Measurements from ENCODE around the gene ERF.

ERF gene

DNA sequence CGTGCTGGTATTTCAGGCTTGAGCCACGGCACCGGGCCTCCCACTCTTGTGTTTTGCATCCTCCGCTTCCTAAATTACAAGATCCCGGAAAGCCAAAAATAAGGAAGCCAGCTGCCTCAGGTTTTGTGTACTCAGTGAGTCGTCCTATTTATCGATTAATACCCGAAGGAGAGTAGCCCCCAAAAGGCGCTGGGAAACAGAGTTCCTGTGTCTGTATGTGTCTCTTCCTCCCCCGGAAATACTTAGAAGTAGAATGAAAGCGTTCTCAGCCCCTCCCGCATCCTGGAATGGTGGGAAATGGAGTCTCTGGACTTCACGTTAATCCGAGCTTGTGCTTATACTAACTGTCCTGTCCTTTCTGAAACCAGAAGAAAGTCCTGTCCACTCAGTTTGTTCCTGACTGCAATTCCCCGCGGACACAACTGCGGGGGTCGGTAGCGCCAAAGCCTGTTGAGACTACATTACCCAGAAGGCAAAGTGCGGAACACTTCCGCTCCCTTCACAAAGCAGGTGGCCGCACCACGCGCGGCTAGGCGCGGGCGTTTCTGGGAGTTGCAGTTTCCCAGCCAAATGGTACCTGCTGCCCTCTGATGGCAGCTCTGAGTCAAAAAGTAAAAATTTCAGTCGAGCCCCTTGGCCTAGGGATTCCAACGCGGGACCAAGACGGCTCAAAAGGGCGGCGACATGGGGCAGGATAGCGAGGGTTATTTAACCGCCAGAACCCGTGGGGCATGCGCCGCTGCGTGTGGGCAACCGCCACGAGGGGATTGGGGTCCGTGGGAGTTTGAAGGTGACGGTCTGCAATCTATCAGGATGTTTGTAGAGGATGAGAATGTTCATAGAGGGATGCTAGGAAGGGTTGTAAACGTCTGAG, 10.3 kb downstream of the ERF start:
- peak; percentile 98 for FAIRE-seq
- peak; percentile 68 for DNase-seq (ENCODE audit: extremely low spot score, insufficient read length, low read depth)

DNA sequence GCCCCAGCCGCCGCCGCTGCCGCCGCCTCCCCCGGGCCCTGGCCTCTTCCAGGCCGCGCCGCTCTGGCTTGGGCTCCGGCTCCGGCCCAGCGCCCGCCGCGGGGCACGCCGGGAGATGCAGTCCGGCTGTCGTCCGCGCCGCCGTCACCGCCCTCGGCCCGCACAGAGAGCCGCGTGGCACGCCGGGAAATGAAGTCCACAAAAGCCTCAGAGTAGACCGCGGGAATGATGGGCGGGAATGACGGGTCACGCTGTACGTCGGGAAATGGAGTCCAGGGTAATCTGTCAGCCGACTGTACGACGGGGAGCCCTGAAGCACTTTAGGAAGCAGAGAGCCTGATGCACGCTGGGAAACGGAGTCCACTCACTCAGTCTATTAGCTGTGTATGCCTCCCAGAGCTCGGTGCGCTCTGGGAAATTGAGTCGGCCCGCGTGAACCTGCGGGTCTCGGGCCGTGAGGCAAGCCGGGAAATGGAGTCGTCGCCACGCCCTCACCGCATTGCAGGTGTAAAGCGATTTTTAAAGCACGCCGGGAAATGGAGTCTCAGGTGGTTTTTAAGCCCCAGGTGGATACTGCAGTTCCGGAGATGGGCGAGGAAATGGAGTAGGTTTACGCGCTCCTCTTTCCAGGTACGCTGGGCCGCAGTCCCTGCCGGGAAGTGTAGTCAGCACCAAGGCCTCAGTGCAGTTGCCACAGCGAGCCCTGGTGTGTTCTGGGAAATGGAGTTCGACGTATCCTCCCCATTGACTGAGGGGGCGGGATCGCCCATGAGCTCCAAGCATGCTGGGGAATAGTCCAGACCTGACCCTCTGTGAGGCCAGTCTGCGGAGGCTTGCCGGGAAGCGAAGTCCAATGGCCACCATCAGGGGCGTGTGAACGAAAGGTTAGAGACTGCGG, 12.2 kb downstream of the ERF start, which contains the start of gene GSK3A:
Gene GSK3A, minus strand, starts transcription at position 91 of the 898 bp plus-strand sequence. CDS start 137 bp downstream, outside the sequence.
- FAIRE-seq (peak; percentile 99), DNase-seq (ENCODE audit: extremely low spot score, insufficient read length, low read depth) (peak; percentile 81)

DNA sequence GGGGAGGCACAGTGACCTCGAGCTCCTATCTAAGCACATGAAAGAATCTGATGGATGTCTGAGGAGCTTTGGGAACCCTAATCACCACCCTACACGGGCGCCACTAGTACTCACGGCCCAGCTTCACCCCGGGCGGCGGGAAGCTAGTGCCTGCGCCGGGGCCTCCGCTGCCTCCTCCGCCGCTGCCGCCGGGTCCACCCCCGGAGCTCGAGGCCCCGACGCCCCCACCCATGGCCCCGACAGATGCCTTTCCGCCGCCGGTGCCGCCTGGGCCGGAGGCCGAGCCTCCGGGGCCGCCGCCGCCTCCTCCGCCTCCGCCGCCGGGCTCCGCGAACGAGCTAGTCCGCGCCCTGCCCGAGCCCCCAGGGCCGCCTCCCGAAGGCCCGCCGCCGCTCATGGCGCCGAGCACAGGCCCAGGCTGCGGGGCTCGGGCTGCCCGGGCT, 12.8 kb downstream of the ERF start:
- FAIRE-seq (no peak), DNase-seq (ENCODE audit: extremely low spot score, insufficient read length, low read depth) (no peak)

DNA sequence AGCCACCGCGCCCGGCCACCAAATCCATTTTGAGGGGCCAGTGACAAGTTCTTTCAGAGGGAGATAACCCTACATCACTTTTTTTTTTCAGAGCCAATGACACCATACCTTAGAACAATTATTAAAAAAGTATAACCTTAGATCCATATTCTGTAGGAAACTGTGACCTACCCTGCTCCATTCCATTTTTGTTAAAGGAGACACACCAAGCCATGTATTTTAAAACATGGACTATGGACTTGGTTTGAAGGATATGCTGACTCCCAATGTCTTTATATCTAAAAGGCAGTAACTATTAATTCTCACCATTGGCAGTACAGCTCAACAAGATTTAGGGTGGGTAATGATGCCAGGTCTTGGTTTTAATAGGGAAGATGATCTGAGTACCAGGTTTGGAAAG, 13.6 kb downstream of the ERF start:
- DNase-seq (ENCODE audit: extremely low spot score, insufficient read length, low read depth), result no peak
- no peak for FAIRE-seq

DNA sequence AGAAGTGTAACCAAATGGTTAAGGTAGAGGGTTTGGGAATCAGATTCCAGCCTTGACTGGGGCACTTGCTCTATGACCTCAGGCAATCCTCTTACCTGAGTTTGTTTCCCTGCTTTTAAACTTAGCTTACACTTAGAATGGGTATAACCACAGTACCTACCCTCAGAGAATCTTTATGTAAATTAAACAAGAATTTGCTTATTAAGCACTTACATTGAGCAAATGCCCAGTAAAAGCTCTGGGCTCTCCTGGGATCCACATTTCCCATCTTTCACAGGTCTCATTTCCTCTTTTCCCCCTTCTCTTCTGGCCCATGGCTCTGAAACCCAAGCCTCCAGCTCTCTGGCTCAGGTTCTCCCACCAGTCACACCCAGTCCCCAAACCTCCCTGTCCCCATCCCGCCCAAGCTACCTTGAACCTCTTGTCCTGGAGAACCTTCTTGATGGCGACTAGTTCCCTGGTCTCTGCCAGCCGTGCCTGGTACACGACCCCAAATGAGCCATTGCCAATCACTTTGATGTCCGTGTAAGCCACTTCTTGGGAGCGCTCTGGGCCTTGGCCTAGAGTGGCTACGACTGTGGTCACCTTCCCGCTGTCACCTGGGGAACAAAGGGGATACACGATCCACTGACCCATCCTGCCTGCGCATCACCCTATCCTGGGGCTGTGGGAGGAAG, 15.2 kb downstream of the ERF start:
- DNase-seq (ENCODE audit: extremely low spot score, insufficient read length, low read depth) (no peak), FAIRE-seq (no peak)

DNA sequence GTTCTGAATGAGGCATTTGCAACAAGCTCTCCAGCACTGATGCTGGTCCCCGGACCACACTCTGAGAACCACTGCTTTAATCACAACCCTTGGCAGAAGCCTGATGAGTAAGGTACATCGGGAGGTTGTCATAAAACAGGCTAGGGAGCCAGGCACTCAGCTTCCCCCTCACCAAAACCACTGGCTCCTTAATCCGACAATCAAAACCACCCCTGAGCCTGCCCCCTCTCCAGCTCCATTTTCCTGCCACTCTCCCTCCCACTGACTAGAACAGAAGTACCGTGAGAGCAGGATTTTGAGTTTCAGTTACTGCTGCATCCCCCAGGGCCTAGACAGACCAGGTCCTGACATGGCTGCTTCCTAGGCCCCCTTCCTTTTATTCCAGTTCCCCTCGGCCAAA, 19.7 kb downstream of the ERF start:
- DNase-seq (ENCODE audit: extremely low spot score, insufficient read length, low read depth) (no peak), FAIRE-seq (no peak)

DNA sequence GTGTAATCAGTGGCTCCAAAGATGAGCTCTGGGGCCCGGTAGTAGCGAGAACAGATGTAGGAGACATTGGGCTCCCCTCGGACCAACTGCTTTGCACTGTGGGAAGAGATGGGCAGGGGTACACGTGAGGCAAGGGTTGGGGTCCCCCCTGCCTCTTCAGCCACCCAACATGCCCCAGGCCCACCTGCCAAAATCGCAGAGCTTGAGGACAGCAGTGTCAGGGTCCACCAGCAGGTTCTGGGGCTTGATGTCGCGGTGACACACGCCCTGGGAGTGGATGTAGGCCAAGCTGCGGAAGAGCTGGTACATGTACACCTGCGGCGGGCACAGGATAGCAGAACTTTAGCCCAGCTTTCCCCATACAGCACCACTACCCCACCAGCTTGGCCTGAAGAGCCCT, 20.6 kb downstream of the ERF start:
- DNase-seq (ENCODE audit: extremely low spot score, insufficient read length, low read depth) (no peak), FAIRE-seq (no peak)

DNA sequence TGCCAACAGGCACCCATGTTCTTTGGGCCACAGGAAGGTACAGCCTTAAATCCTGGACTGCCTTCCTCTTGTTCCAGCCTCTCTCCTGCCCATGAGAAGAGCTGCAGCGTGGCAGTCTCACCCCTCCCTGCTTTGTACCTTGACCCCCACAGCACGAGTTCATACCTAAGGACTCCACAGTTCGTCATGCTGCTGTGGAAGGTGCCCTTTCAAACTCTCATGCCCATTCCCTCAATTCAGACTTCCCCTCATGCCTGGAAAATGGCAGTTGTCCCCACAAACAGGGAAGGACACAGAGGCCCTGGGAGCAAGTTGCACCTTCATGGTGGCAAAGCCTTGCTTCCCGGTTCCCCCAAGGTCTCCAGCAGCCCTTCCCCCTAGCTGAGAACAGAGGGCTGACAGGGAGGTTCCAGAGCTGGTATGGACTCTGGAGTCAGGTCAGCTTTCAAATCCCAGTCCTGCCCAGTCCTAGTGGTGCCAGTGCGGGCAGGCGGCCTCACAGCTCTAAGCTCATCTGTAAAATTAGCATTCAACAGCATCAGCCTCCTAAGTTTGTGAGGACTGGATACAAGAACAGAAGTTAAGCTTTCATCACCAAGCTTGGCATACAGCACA, 21.1 kb downstream of the ERF start:
- FAIRE-seq (no peak), DNase-seq (ENCODE audit: extremely low spot score, insufficient read length, low read depth) (no peak)

DNA sequence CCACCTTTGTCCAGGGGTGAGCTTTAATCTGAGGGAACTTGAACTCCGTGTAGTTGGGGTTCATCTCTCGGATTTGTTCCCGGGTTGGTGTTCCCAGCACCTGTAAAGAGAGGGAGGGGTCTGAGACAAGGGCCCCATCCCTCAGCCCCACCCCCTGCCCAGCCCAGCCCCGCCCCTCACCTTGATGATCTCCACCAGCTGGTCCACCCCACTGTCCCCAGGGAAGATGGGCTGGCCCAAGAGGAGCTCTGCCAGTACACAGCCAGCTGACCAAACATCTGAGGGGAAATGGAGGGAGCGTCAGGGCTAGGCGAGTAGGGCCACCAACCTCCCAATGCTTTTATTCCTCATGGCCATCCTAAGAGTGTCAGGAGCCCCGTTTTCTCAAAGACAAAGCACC, 21.8 kb downstream of the ERF start:
- DNase-seq (ENCODE audit: extremely low spot score, insufficient read length, low read depth) (no peak), FAIRE-seq (no peak)

DNA sequence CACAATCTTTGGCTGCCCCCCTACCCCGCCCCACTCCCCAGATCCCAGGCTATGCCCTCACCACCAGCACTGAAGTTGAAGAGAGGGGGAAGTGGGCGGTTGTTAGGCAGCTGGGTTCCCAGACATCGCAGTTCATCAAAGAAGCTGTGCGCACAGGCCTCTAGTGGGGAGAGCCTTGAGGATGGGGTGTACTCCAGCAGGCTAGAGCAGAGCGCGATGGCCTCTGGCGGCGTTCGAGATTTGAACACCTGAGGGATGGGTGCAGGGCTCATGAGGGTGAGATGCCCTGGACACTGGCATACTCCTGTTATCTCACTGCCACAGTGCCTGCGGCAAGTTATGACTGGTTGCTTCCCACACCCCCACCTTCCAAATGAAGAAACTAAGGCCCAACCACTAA, 22.5 kb downstream of the ERF start:
- FAIRE-seq, result no peak
- DNase-seq (ENCODE audit: extremely low spot score, insufficient read length, low read depth), result no peak

DNA sequence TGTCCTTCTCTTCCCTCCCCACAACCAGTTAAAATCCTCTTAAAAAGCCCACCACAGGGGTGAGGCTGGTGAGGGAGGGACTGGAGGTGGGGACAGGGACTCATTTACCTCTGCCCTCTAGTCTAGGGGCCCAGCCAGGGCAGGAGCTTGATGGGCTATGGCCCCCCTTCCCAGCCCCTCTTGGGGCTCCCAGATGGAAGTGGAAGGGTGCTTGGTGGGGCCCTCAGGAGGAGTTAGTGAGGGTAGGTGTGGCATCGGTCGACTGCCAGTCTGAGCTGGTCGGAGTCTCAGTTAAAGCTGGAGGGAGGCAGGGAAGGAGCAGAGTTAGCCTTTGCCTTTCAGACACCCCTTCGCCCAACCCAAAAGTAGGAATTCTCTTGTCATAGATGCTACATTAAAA, 24.4 kb downstream of the ERF start:
- no peak for FAIRE-seq

DNA sequence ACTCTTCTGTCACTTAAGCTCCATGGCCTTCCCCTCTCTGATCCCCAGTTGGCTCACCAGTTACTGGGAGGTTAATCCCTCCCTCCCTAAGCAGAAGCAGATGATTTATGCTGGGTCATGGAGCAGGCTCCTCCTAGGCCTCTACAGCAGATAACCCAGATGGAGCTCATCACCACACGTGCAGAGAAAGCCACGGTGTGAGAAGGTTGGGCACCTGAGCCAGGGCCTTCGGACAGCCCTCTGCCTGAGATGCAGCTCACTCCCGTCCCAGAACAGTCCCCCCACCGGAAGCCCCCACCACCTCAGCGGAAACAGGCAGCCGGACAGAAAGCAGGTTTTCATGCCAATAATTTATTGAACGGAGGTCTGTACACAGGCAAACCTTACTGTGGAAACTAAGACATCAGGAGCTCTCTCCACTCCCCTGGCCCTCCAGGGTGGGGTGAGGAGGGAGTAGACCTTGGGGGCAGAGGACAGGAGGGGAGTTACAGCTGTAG, 25.0 kb downstream of the ERF start:
- no peak for FAIRE-seq
- no peak for DNase-seq (ENCODE audit: extremely low spot score, insufficient read length, low read depth)

More for the DNA sequence above, 24.4 kb downstream of the ERF start:
- no peak for DNase-seq (ENCODE audit: extremely low spot score, insufficient read length, low read depth)

DNA sequence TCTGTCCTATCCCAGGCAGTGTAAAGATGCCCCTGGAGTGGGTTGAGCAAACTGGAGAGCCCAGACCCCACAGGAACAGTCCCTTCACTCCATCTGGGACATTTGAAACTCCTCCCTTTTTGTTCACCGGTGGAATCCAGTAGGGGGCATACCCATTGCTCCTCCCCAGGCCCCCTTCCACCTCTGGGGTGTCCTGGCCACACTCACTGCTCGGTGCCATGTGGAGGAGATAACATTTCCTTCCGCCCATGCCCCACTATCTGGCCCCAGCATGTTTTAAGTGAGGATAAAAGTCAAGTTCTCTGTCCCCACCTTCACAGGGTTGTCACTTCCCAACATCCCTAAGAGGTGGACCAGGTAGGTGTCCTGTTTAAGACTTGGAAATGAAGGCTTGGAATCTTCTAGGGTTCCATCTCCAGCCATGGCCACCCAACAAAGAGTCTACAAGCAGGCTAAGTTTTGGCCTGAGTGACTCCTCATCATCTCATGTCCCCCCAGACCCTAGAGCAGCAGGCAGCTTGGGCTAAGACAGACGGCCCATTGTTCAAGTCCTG, 25.6 kb downstream of the ERF start:
- DNase-seq (ENCODE audit: extremely low spot score, insufficient read length, low read depth) (no peak), FAIRE-seq (no peak)

DNA sequence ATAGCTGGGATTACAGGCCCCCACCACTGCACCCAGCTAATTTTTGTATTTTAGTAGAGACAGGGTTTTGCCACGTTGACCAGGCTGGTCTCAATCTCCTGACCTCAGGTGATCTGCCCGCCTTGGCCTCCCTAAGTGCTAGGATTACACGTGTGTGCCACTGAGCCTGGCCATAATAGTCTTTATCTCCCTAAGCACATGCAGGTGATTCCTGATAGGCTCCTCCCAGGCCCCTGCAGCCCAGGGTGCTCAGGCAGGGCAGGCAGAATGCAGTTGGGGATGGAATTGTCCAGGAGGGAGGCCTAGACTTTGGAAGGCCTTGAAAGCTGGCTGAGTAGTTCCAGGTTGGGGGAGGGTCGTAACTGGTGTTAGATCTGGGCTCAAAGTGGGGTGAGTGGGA, 26.3 kb downstream of the ERF start:
- FAIRE-seq (no peak), DNase-seq (ENCODE audit: extremely low spot score, insufficient read length, low read depth) (no peak)

DNA sequence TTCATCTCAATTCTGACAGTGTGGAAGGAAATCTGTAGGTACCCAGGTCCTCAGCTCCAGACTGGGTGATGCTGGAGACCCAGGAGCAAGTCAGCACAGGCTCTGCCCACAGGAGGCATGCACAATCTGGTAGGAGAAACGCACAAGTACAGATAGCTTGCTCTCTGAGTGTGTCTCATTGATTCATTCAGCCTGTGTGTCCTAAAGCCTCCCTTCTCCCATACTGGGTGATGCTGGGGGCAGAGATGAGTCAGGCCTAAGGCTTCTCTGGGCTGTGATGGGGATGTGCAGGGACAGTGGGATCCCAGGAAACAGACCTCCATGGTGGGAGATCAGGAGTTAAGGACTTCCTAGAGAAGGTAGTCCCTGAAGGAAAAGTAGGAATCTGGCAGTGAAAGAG, 28.0 kb downstream of the ERF start:
- DNase-seq (ENCODE audit: extremely low spot score, insufficient read length, low read depth), result no peak
- no peak for FAIRE-seq

DNA sequence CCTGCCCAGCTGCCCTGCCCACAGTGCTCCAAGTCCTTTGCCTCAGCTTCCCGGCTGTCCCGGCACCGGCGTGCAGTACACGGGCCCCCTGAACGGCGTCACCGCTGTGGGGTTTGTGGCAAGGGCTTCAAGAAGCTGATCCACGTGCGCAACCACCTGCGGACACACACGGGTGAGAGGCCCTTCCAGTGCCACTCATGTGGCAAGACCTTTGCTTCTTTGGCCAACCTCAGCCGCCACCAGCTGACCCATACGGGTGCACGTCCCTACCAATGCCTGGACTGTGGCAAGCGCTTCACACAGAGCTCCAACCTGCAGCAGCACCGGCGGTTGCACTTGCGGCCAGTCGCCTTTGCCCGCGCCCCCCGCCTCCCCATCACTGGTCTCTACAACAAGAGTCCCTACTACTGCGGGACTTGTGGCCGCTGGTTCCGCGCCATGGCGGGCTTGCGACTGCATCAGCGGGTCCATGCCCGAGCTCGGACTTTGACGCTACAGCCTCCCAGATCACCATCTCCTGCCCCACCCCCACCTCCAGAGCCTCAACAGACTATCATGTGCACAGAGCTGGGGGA, 29.1 kb downstream of the ERF start:
- no peak for FAIRE-seq

DNA sequence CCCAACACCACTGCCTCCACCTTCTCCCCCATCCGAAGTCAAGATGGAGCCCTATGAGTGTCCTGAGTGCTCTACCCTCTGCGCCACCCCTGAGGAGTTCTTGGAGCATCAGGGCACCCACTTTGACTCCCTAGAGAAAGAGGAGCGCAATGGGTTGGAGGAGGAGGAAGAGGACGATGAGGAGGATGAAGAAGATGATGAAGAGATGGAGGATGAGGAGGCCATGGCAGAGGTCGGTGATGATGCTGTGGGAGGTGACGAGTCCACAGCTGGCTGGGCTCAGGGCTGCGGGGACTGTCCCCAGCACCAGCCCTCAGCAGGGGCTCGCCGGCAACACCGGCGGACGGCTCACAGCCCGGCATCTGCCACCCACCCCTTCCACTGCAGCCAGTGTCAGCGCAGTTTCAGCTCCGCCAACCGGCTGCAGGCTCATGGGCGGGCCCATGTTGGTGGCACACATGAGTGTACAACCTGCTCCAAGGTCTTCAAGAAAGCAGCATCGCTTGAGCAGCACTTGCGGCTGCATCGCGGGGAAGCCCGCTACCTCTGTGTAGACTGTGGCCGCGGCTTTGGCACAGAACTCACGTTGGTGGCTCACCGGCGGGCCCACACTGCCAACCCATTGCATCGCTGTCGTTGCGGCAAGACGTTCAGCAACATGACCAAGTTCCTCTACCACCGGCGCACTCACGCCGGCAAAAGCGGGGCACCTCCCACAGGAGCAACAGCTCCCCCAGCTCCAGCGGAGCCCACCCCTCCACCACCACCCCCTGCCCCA, 29.8 kb downstream of the ERF start:
- FAIRE-seq (no peak), DNase-seq (ENCODE audit: extremely low spot score, insufficient read length, low read depth) (no peak)

More for the DNA sequence above, 29.1 kb downstream of the ERF start:
- no peak for DNase-seq (ENCODE audit: extremely low spot score, insufficient read length, low read depth)

DNA sequence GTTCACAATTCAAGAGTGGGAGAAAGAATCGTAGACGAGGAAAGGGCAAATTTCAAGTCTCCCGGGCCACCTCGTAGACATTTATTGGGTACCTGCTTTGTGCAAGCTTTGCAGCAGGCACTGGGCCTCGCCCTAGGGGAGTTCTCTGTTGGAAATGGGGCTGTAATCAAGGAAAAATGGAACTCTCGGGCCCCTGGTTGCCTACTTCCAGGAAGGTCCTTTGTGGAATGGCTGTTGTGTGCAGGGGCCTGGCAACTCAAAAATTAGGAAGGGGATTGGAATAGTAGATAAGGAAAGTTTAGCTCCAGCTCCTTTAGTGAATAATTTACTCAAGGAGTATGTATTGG, 34.2 kb downstream of the ERF start:
- no peak for FAIRE-seq
- no peak for DNase-seq (ENCODE audit: extremely low spot score, insufficient read length, low read depth)
